Activated T-cell treated with anti-CD3 and anti-CD28 coated beads for 1 hour (primary cell): ENCODE measurements around the gene PRDM13.
"Not testable (repeated sequence)": the region's sequence is repeated elsewhere in the genome, so short reads cannot be mapped to it uniquely, and the experiment has no call there.

Experiments
- DNase-seq: peaks from one replicate; pipeline ENCODE4 v3.0.0-alpha.2; 2020; ENCODE audit warnings: low read depth

The PRDM13 gene

DNA sequence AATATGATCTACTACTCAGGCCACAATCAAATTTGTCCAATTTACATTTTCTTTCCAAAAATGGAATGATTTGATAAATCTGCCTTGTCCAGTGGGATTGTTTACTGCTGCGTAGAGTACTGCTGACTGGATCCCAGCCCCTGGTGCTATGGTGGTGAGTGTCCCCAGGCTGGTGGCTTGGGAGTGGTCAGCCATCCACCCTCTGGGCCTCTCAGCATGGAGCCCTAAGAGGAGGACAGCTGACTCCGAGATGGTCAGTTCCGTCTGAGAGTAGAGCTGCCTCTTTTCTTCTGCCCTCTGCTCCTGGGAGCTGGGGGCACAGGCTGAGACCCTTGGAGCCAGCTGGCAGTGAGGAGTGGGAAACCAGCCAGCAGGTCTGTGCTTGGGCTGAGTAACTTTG, 22.7 kb downstream of the PRDM13 start:
- no peak for DNase-seq

GRCh38 chr6:99637629-99638028, 31.0 kb downstream of the PRDM13 start:
- DNase-seq, result no peak

GRCh38 chr6:99638358-99638757, 31.7 kb downstream of the PRDM13 start:
- not testable (repeated sequence) for DNase-seq

DNA sequence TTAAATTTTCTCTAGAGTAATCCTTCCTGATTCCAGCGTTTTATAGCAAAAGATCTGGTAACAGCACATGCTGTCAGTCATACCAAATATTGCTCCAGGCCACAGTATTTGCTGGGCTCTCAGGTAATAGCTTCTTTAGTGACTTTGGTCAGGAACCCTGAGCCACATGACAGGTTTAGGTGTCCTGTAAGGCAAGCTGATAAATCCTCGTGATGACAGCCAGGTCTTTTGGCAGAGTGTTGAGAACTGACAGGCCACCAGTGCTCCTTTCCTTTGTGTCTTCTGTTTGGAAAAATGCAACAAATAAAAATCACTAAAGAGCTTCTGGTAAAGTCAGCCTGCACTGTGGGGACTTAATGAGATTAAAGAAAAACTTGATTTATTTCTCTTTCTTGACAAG, 34.6 kb downstream of the PRDM13 start:
- no peak for DNase-seq

DNA sequence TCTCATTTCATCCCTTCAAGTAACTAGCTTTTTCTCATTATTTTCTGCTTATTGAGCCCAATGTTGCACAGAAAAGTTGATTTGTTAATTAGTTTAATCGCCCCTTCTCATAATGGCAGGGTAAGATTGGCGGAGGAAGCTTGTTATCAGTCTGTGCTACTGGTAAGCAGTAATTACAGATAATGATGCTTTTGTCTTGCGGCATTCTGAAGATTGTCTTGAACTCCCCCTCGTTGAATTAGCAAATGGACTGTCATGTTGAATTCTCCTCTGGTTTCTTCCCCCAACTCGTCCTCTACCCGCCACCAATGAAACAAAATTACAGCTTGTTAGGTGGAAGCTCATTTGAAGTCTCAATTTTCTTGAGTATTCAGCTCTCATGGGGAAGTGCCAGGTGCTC, 39.4 kb downstream of the PRDM13 start:
- DNase-seq, result no peak

- not testable (repeated sequence) for DNase-seq
These were observed 43.5 kb downstream of the PRDM13 start for GRCh38 chr6:99650091-99650571.

DNA sequence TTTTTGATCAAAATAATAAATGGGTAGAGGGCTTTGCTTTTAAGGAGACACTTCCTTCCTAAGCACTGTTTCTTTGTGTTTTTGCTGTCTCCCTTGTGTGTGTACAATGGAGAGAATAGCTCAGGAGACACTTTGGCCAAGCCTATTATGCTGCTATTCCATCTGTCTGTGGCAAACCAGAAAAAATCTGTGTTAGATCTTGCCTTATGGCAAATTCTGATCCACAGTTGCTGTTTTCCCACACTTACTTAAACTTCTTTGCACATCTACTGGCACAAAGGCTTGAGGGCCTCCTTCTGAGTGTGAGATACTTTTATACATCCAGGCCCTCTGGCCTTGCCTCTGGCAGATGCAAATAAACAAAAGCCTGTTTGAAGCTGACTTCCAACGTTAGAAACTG, 53.6 kb downstream of the PRDM13 start:
- DNase-seq, result no peak

DNA sequence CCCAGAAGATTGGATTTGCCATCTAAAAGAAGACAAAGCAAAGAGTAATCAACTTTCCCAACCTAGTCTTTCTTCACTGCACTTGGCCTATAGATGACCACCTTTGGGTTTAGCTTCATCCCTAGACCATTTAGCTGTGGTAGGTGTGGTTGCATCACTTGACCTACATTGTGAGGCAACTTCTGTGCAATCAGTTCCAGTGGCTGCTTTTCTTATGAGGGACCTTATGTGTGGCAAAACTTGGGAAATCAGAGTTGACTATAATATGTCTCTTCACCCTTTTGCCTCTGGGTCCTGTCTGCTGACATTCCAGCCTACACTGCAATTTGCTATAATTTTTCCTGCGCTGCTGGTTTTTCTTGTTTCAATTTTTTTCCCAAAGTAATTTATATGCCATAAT, 55.2 kb downstream of the PRDM13 start:
- no peak for DNase-seq

DNA sequence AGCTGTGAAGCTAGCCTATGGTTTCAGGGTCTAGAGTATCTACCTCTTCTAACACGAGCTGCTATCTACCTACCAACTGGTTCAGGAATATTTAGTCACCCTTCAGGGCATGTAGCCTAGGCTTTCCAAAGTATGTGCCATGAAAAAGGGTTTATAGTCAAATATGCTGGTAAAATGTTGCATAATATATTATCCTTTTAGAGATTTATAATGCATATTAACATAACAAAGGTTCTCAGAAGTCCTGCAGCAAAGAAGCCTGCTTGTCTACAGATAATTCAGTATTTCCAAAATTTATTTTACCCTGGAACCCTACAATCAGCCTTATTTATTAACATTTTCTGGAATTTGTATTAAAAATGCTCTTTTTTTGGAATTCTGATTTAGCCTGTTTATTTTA, 56.0 kb downstream of the PRDM13 start:
- DNase-seq, result no peak
